AG04450 (cell line): ENCODE measurements around the gene SLC16A12. TPM values are rescaled to one million over a fixed set of nuclear protein-coding genes. Genes with fewer than 3 reads are reported as not detected.

Source experiments
- CTCF ChIA-PET: fragments of 300-600, 350-600 bp; formaldehyde crosslinking; extraction: SDS; loops from one replicate; lab custom pipeline; 2022; ENCODE audit warnings: antibody characterized with exemption, inconsistent platforms; lab: Charles Lee
- POLR2A ChIA-PET: fragments of 350-600 bp; formaldehyde crosslinking; extraction: SDS; loops from one replicate; lab custom pipeline; 2021; ENCODE audit warnings: antibody characterized with exemption, inconsistent platforms; lab: Yijun Ruan, JAX
- DNase-seq: peaks from one replicate; pipeline ENCODE4 v3.0.0-alpha.2; 2011; ENCODE audit warnings: low read depth, low spot score
- H3K27ac ChIP-seq: one replicate; pipeline ENCODE4 v1.5.1; 2012; ENCODE audit warnings: low read depth, low read length, control low read depth
- H3K27me3 ChIP-seq: one replicate; pipeline ENCODE4 v1.6.0; 2012; ENCODE audit warnings: low read length; ENCODE audit not compliant: control insufficient read depth, insufficient read depth
- H3K4me3 ChIP-seq: 2 replicates; pipeline ENCODE4 v1.5.1; 2011; ENCODE audit warnings: mild to moderate bottlenecking, low read depth, low read length, control low read depth
- H3K9me3 ChIP-seq: 2 replicates; pipeline ENCODE4 v1.5.1; 2012; ENCODE audit warnings: low read length; ENCODE audit not compliant: control insufficient read depth, insufficient read depth
- CTCF ChIP-seq: IDR thresholded peaks from 2 replicates; pipeline ENCODE4 v1.5.1; 2011; ENCODE audit warnings: low read depth, low read length, control low read depth, inconsistent platforms
- polyA plus RNA-seq: library from polyadenylated mRNA; depleted of rRNA; stranded (reverse); fragments of >200 nt; gene quantifications from 2 replicates; pipeline ENCODE4 v1.2.3, GENCODE V29; 2011

Gene SLC16A12
- polyA plus RNA-seq, 1 experiment = 1.5 TPM

- CTCF ChIA-PET = interaction anchor here (0.9 kb wide), 1 partner anchor 24 kb away, joined by 3 read pairs; no protein-coding TSS in a partner anchor
Observed at GRCh38 chr10:89491932-89492331, 43.5 kb downstream of the SLC16A12 start.

GRCh38 chr10:89490596-89491335 is 44.6 kb downstream of the SLC16A12 start:
- no peaks in the 10 kb centered on the region for H3K27me3 ChIP-seq
- no peaks in the 10 kb centered on the region for H3K9me3 ChIP-seq
- POLR2A ChIA-PET = interaction anchor here (0.7 kb wide), 1 partner anchor 28 kb away, joined by 3 read pairs; no protein-coding TSS in a partner anchor
- CTCF ChIA-PET = no interaction called here
- no peak for DNase-seq
- TF ChIP-seq CTCF = no peak
- H3K27ac ChIP-seq = no peak overlapping the region
- H3K4me3 ChIP-seq = no peak overlapping the region

More at GRCh38 chr10:89491932-89492331, 43.5 kb downstream of the SLC16A12 start:
- Histone ChIP-seq H3K27me3 (no peaks in the 10 kb centered on the region), H3K4me3 (no peak overlapping the region), H3K27ac (no peak overlapping the region), H3K9me3 (no peaks in the 10 kb centered on the region)
- POLR2A ChIA-PET = no interaction called here
- DNase-seq = no peak
- TF ChIP-seq CTCF = no peak

- Histone ChIP-seq H3K9me3 (no peaks in the 10 kb centered on the region; the same call in 1 of the 2 replicates), H3K27ac (peak overlapping the region; percentile 4), H3K27me3 (no peaks in the 10 kb centered on the region), H3K4me3 (no peak overlapping the region)
- no peak for TF ChIP-seq CTCF
- DNase-seq = no peak
- ChIA-PET CTCF (interaction anchor here (0.6 kb wide), 1 partner anchor 18 kb away, joined by 3 read pairs; no protein-coding TSS in a partner anchor), POLR2A (interaction anchor here (0.7 kb wide), 1 partner anchor 228 kb away, joined by 4 read pairs; no protein-coding TSS in a partner anchor)
Observed at GRCh38 chr10:89482256-89482655, 53.1 kb downstream of the SLC16A12 start.

GRCh38 chr10:89481662-89482061 is 53.7 kb downstream of the SLC16A12 start:
- no peak for TF ChIP-seq CTCF
- ChIA-PET POLR2A (interaction anchor here (0.7 kb wide), 2 partner anchors 166 to 228 kb away, joined by 4 read pairs; no protein-coding TSS in a partner anchor), CTCF (interaction anchor here (1.4 kb wide), 1 partner anchor 162 kb away, joined by 3 read pairs; no protein-coding TSS in a partner anchor)
- Histone ChIP-seq H3K27me3 (no peaks in the 10 kb centered on the region), H3K27ac (no peak overlapping the region), H3K9me3 (no peaks in the 10 kb centered on the region; the same call in 1 of the 2 replicates), H3K4me3 (no peak overlapping the region)
- peak; percentile 65 for DNase-seq
